Measurements from ENCODE around the gene GPR37L1.
"Not testable (repeated sequence)": the region's sequence is repeated elsewhere in the genome, so short reads cannot be mapped to it uniquely, and the experiment has no call there.

GPR37L1 gene

DNA sequence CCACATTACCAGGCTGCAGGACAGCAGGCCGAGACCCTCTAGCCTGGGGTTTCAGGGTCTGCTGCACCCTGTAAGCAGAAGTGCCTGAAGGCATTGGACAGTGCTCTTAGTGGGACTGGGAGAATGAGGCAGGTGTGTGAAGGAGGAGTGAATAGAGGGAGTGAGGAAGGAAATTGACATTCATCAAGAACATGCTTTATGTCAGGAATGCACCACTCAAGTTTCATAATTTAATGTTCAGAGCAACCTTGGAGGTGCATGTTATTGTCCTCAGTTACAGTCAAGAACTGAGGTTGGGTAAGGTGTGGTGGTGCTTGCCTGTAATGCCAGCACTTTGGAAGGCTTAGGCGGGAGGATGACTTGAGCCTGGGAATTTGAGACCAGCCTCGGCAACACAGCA is 11.7 kb upstream of the GPR37L1 start:
- DNase-seq, result no peak

DNA sequence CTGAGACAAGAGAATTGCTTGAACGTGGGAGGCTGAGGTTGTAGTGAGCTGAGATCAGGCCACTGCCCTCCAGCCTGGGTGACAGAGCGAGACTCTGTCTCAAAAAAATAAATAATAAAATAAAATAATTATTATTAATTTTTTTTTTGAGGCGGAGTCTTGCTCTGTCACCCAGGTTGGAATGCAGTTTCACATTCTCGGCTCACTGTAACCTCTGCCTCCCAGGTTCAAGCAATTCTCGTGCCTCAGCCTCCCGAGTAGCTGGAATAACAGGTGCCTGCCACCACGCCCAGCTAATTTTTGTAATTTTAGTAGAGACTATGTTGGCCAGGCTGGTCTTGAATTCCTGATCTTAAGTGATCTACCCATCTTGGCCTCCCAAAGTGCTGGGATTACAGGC is 11.1 kb upstream of the GPR37L1 start:
- DNase-seq, result not testable (repeated sequence)

DNA sequence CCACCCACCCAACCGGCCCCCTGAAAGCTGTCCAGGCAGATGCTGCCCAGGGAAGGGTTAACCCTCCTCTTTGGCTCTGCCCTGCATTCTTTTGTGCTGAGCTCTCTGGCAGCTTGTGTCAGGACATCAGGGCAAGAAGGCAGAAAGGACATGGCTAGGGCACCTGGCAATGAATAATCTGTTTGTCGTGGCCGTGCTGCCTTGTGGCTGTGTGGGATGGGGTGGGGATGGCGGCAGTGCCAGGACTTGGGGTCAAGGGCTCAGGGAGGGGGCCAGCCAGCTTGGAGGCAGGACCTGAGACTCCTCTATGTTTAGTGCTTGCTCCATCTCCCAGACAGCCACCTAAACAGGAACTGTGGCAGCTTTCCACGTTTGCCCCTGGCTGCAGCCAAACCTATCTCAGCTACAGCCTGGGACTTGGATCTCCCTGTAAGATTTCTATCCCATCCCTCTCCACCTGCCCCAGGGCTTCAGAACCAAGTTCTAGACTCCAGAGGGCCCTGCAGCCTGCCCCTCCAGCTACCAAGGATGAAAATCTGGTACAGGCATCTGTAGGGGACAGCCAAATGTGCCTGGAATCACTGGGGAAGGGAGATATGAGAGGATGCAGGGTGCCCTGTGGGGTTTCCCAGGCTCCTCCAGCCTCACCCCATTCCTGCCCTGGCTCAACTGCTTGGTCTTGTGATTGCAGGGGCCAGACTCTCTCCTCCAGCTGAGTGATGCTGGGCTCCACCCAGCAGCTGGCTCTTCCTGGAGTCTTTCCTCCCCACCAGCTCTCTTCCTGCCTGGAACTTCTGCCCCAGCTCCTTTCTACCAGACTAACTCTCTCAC is 9.6 kb upstream of the GPR37L1 start:
- DNase-seq, result no peak

GRCh38 chr1:202113690-202114300 is 8.9 kb upstream of the GPR37L1 start:
- no peak for DNase-seq

GRCh38 chr1:202116287-202116686 is 6.4 kb upstream of the GPR37L1 start:
- no peak for DNase-seq

DNA sequence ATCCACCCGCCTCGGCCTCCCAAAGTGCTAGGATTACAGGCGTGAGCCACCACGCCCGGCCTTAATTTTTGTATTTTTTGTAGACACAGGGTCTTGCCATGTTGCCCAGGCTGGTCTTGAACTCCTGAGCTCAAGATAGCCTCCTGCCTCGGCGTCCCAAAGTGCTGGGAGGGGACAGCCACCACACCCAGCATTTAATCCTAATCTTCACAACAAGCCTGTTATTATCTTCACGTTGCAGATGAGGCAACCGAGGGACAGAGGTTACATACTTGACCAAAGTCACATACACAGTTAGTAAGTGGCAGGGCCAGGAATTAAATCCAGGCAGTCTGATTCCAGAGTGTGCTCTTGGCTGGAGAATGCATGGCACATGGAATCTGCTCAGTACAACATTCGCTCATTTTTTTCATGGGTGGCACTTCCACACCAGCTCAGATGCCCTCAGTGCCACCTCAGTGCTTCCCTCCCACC is 4.8 kb upstream of the GPR37L1 start:
- no peak for DNase-seq

GRCh38 chr1:202121006-202121405 is 1.7 kb upstream of the GPR37L1 start:
- DNase-seq, result no peak

GRCh38 chr1:202123336-202123813 is 658 bp downstream of the GPR37L1 start:
- DNase-seq, result no peak

- DNase-seq, result no peak
Observed at GRCh38 chr1:202124142-202124541, 1.4 kb downstream of the GPR37L1 start.

DNA sequence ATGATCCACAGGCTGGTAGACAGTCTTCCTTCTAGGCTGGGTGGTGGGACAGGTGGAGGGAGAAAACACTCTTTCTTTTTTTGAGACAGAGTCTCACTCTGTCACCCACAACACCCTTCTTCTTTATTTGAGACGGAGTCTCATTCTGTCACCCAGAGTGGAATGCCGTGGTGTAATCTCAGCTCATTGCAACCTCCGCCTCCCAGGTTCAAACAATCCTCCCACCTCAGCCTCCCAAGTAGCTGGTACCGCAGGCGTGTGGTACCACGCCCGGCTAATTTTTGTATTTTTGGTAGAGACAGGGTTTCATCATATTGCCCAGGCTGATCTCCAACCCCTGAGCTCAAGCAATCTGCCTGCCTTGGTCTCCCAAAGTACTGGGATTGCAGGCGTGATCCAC is 2.9 kb downstream of the GPR37L1 start:
- no peak for DNase-seq

GRCh38 chr1:202126426-202126825 is 3.7 kb downstream of the GPR37L1 start:
- DNase-seq, result no peak

DNA sequence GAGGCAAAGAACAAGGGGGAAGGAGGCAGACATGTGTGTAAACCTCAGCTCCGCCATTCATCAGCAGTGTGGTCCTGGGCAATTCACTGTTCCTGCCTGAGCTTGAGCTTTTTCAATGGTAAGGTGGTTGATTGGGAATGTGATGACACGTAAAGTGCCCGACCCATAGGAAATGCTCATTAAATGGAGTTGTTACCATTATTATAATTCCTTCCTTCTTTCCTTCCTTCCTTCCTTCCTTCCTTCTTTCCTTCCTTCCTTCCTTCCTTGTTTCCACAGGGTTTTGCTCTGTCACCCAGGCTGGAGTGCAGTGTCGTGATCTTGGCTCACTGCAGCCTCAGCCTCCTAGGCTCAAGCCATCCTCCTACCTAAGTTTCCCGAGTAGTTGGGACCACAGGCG is 4.3 kb downstream of the GPR37L1 start:
- no peak for DNase-seq

GRCh38 chr1:202127836-202128622 is 5.3 kb downstream of the GPR37L1 start:
- DNase-seq, result no peak

DNA sequence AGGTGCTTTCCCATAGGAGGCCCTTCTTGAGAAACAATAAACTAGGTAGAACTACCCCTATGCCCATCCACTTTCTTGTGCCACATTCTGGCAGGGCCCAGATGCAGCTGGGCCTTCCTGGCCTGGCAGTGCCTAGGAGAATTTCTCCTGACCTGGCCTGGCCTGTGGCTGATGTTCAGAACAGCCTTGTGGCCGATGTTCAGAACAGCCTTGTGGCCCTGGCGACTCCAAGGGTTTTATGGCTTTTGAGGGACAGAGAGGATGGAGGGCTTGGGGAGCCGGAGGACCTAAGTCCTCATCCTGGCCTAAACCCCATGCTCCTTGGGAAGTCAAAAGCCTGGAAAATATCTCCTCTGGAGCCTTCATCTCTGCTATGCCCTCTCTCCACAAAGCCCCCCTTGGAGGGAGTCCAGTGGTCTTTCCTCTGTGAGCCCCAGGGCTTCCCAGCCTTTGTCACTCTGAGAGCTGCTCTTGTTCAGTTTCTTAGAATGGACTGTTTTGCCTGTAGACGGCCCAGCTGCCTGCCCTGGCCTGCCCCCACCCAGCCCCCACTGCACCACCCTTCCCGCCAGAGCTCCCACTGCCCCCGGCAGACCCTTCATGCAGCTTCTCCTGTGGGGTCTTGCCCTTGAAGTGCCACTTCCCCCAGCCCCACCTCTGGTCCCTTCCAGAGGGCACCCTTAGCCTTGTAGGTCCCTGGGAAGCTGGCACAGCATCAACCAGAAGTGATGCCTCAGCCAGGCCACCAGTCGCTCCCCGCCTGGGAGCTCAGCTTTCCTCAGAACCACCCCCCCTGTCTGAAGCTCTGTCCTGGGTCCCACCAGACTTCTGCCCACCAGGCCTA is 7.0 kb downstream of the GPR37L1 start:
- DNase-seq, result no peak

DNA sequence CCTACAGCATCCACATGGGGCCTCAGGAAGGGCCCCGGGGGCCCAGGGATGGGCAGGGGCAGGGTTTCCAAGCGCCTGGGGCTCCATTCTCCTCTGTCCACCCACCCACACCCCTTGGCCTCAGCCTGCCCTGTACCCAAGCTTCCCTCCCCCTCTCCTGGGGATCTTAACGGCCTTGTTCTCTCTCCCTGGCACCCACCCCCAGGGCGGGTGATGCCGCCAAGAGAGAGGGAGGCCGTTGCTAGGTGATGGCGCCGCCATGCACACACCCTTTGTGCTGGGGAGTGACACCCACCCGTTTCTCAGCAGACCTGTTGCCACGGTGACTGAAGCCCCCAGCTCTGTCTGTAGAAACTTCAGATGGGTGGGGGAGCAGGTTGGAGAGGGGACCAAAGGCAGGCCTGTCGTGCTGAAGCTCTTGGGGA is 7.6 kb downstream of the GPR37L1 start:
- no peak for DNase-seq

GRCh38 chr1:202130816-202131522 is 8.3 kb downstream of the GPR37L1 start:
- no peak for DNase-seq

- no peak for DNase-seq
Observed at GRCh38 chr1:202131956-202132821, 9.5 kb downstream of the GPR37L1 start.

DNA sequence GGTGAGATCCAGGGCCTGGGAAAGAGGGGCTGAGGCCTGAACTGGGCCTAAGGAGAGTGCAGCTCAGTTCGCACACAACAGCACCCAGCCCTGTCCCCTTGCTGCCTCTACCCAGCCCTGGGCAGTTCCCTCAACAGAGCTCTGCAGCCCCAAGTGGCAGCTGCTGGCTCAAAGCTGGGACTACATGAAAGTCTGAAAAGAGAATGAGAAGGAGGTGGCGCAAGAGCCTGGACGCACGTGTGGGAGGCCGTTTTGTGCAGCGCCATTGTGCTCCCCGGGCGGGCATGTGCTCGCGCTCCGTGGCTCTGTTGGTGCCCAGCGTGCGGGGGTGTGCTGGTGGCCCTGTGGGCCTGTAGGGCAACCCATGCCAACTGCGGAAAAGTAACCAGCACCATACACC is 10.3 kb downstream of the GPR37L1 start:
- no peak for DNase-seq

DNA sequence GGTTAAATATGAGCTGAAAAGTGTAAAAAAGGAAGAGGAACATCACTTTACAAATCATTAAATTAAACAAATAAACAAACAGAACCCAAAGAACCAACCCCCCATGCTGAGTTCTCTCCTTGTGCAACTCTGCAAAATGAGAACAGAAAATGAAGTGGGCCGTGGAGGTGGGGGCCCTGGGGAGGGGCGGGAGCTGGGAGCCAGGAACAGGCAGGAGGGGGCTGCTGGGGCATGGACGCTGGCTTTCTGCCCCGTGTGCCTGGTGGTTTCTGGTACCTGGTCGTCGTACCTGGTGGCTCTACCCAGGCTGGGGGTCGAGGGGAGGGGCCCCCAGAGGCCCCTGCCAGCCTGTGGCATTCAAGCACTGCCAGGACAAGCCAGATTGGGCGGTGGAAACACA is 10.8 kb downstream of the GPR37L1 start:
- no peak for DNase-seq

GRCh38 chr1:202133989-202134388 is 11.3 kb downstream of the GPR37L1 start:
- no peak for DNase-seq

GRCh38 chr1:202134645-202135172 is 12.0 kb downstream of the GPR37L1 start:
- no peak for DNase-seq

Measured in CD4-positive, alpha-beta T cell treated with Interleukin-1 beta for 1 hour (primary cell).